ENCODE results near the gene DOCK6. TPM values are rescaled to one million over a fixed set of nuclear protein-coding genes. Genes with fewer than 3 reads are reported as not detected.

Gene DOCK6
- total RNA-seq, 2 donors from 2014 or later = 45.9 to 86.0 TPM

GRCh38 chr19:11281356-11282049 lies 19.2 kb upstream of the DOCK6 start:
- Histone ChIP-seq H3K36me3 (no peaks in the 10 kb centered on the region), H3K4me3 (no peak overlapping the region)
- no peak for TF ChIP-seq CTCF (IDR thresholded peaks at IDR 0.05)

GRCh38 chr19:11279505-11280236 lies 17.3 kb upstream of the DOCK6 start:
- H3K27me3 ChIP-seq = no peaks in the 10 kb centered on the region
- TF ChIP-seq CTCF (IDR thresholded peaks at IDR 0.05) = no peak
- H3K27ac ChIP-seq = no peak overlapping the region
- DNase-seq = no peak
- H3K9ac ChIP-seq (ENCODE audit: low read depth in 2 of 2, low read length in 2 of 2) = no peak overlapping the region
- H3K4me1 ChIP-seq = no peaks in the 10 kb centered on the region
- H3K4me3 ChIP-seq = no peak overlapping the region
- no peaks in the 10 kb centered on the region for H3K9me3 ChIP-seq
- H3K36me3 ChIP-seq = no peaks in the 10 kb centered on the region
- intact Hi-C loops (cut with DNase I) = no loop called here

More at GRCh38 chr19:11281356-11282049, 19.2 kb upstream of the DOCK6 start:
- Histone ChIP-seq H3K27me3 (no peaks in the 10 kb centered on the region), H3K27ac (no peak overlapping the region), H3K4me1 (no peaks in the 10 kb centered on the region), H3K9me3 (no peaks in the 10 kb centered on the region), H3K9ac (ENCODE audit: low read depth in 2 of 2, low read length in 2 of 2) (no peak overlapping the region)
- DNase-seq = no peak
- intact Hi-C loops (cut with DNase I) = no loop called here

GRCh38 chr19:11278670-11279069 lies 16.3 kb upstream of the DOCK6 start:
- no peak overlapping the region for H3K4me3 ChIP-seq
- TF ChIP-seq CTCF (IDR thresholded peaks at IDR 0.05) = no peak
- H3K9me3 ChIP-seq = no peaks in the 10 kb centered on the region
- H3K36me3 ChIP-seq = no peaks in the 10 kb centered on the region
- no peaks in the 10 kb centered on the region for H3K27me3 ChIP-seq
- no peak overlapping the region for H3K9ac ChIP-seq (ENCODE audit: low read depth in 2 of 2, low read length in 2 of 2)
- intact Hi-C loops (cut with DNase I) = no loop called here
- no peak for DNase-seq
- no peak overlapping the region for H3K27ac ChIP-seq
- H3K4me1 ChIP-seq = no peaks in the 10 kb centered on the region

- Histone ChIP-seq H3K36me3 (no peaks in the 10 kb centered on the region), H3K4me1 (no peaks in the 10 kb centered on the region), H3K27me3 (no peaks in the 10 kb centered on the region), H3K27ac (no peak overlapping the region), H3K9me3 (no peaks in the 10 kb centered on the region), H3K4me3 (no peak overlapping the region), H3K9ac (ENCODE audit: low read depth in 2 of 2, low read length in 2 of 2) (no peak overlapping the region)
- DNase-seq = no peak
- intact Hi-C loops (cut with DNase I) = no loop called here
- TF ChIP-seq CTCF (IDR thresholded peaks at IDR 0.05) = no peak
Measured at GRCh38 chr19:11274533-11275086, 12.3 kb upstream of the DOCK6 start.

GRCh38 chr19:11273989-11274388 lies 11.7 kb upstream of the DOCK6 start:
- H3K9ac ChIP-seq (ENCODE audit: low read depth in 2 of 2, low read length in 2 of 2) = no peak overlapping the region
- intact Hi-C loops (cut with DNase I) = no loop called here
- DNase-seq = no peak

More at GRCh38 chr19:11273989-11274388, 11.7 kb upstream of the DOCK6 start:
- no peak overlapping the region for H3K27ac ChIP-seq
- H3K9me3 ChIP-seq = no peaks in the 10 kb centered on the region
- H3K4me1 ChIP-seq = no peaks in the 10 kb centered on the region
- TF ChIP-seq CTCF (IDR thresholded peaks at IDR 0.05) = no peak
- no peaks in the 10 kb centered on the region for H3K36me3 ChIP-seq
- no peaks in the 10 kb centered on the region for H3K27me3 ChIP-seq
- H3K4me3 ChIP-seq = no peak overlapping the region
